TTC549 (cell line): ENCODE measurements around the gene SNRNP27.
"Not testable (repeated sequence)": the region's sequence is repeated elsewhere in the genome, so short reads cannot be mapped to it uniquely, and the experiment has no call there.

ENCODE experiments used
- FAIRE-seq: peaks from 2 replicates; lab custom pipeline; 2012; peaks lifted over from hg19 to GRCh38; lab: Jason Lieb, UNC

The SNRNP27 gene, protein sequence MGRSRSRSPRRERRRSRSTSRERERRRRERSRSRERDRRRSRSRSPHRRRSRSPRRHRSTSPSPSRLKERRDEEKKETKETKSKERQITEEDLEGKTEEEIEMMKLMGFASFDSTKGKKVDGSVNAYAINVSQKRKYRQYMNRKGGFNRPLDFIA

DNA sequence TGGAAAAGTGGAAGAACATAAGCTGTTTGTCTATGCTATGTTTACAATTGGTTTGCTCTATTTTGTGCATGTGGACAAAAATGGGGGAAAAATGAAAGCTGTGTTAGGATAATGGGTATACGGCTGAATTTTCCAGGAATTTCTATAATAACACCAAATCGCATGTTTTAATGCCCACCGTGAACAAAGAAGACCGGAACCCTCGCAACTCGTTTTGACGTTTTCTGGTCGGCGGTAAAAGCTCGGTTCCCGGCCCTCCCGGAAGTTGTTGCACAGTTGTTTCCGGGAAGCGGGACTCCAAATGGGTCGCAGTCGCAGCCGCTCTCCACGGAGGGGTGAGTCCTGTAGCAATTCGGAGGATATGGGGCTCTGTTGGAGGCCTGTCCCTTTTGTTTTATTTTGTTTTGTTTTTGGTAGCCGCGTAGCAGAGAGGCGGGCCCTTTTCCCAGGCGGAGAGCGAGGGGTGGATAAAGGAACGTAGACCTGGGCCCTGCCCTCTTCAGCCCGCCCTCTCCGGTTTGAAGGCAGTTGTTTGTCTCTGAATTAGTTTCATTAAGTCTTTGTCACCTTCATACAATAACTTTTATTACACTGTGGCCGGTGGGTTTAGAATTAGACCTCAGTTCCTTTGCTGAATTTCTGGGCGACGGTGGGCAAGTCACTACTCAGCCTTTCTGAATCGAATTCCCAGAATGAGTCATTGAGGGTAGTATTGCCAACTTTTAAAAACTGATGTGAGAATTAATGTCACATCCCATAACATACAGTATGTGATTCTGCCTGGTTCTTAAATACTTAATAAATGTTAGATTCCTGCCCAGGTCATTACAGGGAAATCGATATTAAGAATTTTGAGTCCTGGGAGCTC is at the start of gene SNRNP27:
TSS of gene SNRNP27 (plus strand) at position 273 of the 868 bp plus-strand sequence. CDS start at position 302, 29 bp downstream.
- FAIRE-seq: peak; percentile 20

DNA sequence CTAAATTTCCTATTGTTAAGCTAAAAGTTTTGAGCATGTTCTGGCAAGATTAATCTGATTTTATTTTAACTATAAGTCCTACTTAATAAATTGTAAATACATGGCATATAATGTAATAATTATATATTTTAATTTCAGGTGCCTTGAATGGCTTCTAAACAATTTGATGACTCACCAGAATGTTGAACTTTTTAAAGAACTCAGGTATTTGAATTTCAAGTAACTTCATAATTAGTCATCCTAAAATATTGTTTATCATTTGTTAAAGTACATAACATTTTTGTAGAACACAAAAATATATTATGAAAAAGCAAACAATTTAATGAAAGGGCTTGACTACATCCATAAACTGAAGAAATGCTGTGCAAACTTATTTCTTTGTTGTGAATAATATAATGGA is 49.8 kb upstream of the SNRNP27 start:
- FAIRE-seq: peak; percentile 86

DNA sequence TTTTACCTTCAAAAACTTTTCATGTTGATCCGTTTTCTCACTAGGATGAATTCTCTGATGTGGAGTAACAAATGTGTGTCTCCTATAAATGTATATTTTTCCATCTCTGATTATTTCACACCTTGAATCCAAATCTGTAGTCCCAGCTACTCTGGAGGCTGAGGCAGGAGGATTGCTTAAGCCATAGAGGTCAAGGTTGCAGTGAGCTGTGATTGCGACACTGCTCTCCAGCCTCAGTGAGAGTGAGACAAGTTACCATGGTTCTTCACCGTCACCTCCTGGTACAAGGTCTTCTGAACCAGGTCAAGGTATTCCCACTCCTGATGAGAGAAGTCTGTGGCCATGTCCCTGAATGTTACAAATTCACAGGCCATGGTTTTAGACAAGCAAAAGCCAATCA is 49.2 kb upstream of the SNRNP27 start:
- no peak for FAIRE-seq

DNA sequence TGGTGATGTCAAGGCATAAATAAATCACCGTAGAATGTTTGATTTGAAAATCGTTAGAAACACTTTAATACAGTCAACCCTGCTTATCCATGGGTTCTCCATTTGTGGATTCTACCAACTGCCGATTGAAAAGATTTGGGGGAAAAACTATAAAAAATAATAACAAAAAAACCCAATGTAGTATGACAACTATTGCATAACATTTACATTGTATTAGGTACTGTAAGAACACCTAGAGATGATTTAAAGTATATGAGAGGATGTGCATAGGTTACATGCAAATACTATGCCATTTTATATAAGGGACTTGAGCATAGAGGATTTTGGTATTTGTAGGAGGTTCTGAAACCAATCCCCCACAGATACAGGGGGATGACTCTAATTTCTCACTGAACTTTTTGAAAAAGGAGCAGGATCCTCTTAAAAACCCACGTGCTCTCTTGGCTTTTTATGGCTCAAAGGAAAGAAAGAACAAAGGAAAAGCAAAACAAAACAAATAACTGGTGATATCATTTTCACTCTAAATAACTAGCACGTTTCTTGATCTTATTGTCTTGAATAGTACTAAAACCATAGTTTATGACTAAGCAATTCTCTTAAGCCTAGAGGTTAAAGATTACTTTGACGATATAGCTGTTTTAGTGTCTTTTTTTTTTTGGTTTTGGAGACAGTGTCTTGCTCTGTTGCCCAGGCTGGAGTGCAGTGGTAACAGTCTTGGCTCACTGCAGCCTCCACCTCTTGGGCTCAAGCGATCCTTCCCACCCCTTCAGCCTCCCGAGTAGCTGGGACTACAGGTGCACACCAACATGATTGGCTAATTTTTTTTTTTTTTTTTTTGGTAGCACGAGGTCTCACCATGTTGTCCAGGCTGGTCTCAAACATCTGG is 47.3 kb upstream of the SNRNP27 start:
- no peak for FAIRE-seq

DNA sequence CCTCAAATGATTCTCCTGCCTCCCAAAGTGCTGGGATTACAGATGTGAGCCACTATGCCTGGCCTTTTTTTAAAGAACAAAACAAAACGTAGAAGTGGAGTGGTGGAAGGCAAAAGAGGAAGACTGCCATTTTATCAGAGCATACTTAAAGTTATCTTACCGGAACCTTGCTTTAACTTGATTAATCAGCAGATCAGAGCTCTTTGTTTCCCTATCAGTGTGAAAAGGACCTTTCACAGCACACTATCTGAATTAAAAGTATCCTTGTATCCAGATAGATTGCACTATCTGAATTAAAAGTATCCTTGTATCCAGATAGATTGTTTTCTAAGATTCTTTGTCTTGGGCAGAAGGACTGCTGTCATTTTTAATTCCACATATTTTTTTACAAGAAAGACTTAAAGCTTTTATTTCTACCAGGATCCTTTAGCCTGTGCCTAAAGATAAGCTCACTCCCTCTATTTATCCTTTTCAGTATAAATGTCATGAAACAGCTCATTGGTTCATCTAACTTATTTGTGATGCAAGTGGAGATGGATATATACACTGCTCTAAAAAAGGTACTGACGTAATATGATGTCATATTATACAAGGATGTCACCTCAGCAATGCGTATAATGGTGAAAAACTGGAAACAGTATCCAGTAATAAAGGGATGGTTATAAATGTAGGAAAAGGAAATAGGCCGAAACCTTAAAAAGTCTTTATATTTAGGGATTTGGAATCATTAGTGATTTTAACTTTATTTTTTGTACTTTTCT is 46.5 kb upstream of the SNRNP27 start:
- peak; percentile 7 for FAIRE-seq

DNA sequence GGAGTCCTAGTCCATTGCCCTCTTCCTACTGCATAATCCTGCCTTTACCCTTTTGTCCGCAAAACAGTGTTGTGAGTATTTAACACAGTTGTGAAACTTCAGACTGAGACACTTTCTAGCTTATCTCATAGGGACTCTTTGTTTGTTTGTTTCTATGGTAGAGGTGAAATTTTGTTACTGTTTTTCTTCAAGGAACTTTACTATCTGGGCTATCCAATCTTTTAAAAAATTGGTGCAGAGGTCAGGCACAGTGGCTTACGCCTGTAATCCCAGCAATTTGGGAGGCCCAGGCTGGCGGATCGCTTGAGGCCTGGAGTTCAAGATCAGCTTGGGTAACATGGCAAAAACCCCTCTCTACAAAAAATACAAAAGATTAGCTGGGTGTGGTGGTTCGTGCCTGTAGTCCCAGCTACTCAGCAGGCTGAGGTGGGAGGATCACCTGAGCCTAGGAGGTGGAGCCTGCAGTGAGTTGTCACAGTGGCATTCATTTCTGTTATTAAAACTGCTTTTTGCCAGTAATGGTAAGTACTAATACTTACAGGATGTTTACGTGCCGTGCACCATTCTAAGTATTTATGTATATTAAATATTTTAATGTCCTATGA is 45.5 kb upstream of the SNRNP27 start:
- no peak for FAIRE-seq

DNA sequence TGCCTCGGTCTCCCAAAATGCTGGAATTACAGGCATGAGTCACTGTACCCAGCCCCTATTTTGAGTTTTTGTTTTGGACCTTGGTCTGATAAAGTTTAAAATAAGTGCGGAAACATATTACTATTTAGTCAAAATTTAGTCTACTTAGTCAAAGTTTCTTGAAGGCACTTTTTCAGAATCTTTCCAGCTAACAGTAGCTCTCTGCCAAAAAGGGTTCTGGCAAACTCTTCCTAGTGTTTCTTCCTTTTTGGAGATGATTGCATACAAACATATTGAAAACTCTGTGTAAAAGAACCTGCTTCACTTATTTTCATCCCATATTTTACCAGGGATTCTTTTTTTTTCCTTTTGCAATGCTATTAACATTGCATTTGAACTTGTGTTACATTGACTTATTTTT is 35.5 kb upstream of the SNRNP27 start:
- FAIRE-seq: no peak

DNA sequence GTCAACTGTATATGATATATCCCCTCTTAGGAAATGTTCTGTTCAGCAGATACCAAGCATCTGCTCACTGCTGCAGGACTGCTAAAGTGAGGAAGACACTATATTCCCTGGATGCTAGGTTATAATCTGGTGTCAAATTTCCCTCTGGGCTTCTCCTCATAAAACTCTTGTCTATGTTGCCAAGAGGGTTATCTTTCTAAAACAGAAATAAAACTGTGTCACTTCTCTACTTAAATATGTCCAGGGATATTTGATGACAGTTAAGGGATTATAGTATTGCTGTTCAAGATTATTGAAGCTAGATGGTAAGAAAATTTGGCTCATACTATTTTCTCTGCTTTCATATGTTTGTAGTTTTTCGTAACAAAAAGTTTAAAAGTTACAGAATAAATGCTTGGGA is 30.5 kb upstream of the SNRNP27 start:
- FAIRE-seq: no peak

DNA sequence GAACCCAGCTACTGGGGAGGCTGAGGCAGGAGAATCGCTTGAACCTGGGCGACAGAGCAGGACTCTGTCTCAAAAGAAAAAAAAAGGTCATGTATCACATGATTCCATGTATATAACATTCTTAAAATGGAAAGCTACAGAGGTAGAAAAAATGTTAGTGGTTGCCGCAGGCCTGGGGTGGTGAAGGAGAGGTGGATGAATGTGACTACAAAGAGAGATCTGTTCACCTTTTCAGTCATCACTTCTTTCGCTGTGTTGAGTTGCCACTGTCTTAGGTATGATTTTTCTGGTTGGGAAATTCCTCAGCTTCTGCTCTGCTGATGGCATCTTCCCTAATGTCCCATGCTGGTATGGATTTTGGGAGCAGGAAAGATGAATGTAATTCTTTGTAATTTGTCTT is 5.3 kb upstream of the SNRNP27 start:
- no peak for FAIRE-seq

DNA sequence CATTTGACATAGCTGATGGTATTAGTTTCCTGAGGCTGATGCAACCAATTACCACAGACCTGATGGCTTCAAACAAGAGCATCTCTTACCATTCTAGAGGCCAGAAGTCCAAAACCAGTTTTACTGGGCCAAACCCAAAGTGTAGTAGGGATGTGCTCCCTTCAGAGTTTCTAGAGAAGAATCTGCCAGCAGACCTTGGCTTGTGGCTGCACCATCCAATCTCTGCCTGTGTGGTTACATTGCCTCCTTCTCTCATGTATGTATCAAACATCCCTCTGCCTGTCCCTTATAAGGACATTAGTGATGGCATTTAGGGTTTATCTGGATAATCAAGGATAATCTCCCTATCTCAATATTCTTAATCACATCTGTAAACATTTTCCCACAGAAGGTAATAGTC is 4.5 kb upstream of the SNRNP27 start:
- FAIRE-seq: no peak

DNA sequence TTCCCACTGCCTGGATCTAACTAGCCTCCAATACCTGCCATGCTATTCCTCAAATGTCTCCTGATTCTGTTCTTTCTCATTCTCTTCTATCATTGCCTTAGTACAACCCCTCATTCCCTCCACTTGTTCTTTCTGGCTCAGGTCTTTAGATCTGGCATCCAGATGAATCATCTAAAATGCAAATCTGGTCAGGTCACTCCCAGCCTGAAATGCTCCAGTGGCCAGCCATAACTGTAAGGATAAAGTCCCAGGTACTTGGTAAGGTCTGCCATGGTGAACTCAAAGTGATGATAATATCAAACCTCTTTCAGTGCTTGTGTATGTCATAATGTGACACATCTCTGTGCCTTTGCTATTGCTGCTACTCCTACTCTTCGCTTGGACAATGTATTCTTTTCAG is 2.9 kb upstream of the SNRNP27 start:
- FAIRE-seq: no peak

DNA sequence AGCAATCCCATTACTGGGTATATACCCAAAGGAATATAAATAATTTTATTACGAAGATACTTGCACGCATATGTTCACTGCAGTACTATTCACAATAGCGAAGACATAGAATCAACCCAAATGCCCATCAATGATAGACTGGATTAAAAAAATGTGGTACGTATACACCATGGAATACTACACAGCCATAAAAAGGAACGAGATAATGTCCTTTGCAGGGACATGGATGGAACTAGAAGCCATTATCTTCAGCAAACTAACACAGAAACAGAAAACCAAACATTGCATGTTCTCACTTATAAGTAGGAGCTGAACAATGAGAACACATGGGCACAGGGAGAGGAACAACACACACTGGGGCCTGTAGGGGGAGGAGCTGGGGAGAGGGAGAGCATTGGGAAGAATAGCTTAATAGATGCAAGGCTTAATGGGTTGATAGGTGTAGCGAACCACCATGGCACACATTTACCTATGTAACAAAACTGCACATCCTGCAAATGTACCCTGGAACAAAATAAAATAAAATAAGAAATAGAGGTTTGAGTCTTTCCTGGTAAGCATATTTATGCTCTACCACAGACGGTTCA is 825 bp upstream of the SNRNP27 start:
- not testable (repeated sequence) for FAIRE-seq

DNA sequence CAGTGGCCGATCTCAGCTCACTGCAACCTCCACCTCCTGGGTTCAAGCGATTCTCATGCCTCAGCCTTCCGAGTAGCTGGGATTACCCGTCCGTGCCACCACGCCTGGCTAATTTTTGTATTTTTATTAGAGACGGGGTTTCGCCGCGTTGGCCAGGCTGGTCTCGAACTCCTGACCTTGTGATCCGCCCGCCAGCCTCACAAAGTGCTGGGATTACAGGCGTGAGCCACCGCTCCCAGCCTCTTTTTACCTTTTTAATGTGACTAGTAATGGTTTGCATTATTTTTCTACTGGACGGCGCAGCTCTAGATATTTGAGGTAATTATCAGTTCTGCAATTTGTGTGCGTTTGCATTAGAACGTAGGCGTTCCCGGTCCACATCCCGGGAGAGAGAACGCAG is 981 bp downstream of the SNRNP27 start:
- FAIRE-seq: not testable (repeated sequence)

DNA sequence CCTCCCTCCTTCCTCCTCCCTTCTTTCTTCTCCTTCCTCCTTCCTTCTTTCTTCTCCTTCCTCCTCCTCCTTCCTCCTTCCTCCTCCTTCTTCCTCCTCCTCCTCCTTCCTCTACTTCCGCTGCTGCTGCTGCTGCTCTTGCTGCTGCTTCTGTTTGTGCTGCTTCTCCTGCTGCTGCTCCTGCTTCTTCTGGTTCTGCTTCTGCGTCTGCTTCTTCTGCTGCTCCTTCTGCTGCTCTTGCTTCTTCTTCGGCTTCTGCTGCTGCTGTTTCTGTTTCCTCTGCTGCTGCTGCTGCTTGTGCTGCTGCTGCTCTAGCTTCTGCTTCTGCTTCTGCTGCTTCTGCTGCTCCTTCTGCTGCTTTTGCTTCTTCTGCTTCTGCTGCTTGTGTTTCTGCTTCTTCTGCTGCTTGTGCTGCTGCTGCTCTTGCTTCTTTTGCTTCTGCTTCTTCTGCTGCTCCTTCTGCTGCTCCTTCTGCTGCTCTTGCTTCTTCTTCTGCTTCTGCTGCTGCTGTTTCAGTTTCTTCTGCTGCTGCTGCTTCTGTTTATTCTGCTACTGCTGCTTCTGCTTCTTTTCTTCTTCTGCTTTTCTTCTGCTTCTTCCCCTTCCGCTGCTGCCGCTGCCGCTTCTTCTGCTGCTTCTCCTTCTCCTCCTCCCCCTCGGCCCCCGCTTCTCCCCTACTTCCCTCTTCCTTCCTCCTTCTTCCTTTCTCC is 8.6 kb downstream of the SNRNP27 start:
- no peak for FAIRE-seq

DNA sequence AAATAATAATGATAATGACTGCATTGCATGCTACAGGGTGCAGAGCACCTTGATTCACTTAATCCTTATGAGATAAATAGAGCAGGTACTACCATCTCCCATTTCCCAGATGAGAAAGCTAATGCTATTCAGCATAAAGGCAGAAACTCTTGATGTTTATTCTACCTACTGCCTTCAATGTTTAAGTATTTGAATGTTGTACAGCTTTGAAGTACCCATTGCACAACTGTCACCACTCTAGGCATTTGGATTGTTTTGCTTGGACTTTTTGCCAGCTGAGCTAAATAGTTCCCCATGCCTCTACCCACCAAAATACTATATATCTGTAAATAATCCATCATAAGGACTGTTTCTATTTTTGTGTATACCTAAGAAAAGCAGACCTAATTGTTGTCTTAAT is 13.5 kb downstream of the SNRNP27 start:
- FAIRE-seq: no peak

DNA sequence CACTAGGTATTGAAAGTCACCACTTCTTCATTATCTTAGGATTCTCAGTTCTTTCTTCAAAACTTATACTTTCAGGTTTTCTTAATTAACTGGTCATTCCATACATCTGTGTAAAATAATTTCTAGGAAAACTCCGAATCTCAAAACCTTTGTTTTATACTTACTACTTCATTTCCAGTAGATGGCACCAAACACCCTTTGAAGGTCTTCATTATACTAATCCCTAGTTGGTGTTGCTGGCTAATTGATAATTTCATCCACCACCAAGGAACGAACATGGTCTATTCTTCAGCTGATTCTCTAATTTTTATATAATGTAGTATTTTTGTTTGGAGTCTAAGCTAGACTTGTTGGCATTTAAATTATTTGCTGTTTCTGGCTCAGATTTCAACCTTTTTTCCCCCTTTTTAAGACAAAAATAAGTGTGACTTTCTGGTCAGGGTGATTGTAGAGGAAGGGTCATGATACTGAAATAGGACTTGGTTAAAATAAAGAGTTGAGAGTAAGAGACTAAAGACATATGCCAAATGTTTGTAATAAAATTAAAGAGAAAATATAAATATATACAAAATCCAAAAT is 18.3 kb downstream of the SNRNP27 start:
- peak; percentile 96 for FAIRE-seq

DNA sequence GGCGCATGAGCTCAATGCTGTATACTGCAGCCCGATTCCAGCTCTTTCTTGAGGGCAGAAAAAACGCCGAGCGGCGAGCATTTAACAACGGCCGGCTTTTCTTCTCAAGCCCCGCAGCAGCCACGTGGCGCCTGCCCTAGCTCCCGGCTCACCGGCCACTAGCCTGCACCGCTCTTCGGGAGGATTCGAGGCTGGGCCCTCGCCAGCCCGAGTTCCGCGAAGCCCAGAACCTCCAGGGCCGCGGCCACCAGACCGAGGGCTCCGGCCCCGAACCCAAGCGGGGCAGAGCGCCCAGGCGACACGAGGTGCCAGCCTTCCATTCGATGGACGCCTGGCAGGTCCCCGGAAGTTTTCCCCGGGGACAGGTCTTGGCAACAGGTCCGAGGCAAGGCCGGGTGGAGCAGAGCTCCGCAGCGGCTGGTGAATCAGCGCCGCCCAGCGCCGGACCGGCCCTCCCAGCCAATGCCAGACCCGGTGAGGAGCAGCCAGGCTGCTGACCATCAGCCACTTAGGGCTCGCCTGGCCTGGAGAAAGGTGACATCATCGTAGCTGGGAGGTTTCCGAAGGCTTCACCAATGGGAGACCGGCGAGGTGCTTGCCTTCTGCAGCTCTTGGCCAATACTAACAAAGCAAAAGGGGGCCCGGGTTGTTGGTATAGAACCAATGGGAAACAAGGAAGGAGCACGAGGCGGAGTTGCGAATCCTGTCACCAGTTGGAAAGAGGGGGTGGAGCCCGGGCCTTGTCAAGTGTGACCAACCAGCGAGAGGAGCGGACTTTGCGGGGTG is 20.6 kb downstream of the SNRNP27 start:
- peak; percentile 99 for FAIRE-seq

DNA sequence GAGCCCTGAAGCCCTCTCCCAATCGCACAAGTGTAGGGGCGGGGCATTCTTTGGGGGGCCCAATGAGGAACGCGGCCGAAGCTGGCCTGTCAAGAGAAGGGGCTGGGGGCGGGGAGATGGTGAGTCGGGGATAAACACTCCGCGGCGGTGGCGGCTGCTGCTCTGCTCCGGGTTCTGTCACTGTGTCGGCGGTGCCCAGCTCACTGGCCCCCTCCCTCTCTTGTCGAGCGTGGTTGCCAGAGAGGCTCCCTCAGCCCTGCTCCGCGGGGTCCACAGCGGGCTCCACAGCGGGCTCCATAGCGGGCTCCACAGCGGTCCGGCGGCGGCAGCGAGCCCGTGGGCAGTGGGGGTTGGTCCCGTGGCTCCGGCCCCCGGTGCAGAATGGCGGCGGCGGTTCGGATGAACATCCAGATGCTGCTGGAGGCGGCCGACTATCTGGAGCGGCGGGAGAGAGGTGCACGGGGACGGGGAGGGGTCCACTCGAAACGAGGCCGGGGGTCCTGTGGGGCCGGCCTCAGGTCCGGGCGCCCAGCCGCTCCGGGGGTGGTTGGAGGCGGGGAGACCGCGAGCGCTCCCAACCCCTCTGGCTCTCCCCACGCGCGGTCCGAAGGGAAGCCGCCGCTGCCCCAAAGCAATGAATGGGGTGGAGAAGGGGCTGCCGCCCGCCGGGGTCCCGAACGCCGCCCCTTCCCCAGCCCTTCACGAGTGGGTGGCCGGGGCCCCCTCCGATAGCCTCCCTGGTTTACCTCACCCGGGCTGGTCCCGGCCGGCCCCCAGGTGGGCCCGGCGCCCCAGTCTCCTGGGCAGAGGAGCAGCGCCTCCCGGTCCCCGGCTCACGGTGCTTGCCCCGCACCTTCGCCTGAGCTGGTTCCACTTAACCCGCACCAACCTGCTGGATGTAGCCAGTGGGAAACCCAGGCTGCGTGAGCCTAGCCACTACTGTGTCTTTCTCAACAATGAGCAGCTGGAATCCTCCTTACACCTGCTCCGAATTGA is 21.5 kb downstream of the SNRNP27 start, which contains the start of gene MXD1:
TSS of gene MXD1 (plus strand) at position 160 of the 996 bp plus-strand sequence. CDS start at position 382, 222 bp downstream.
- no peak for FAIRE-seq
